GM19193 (cell line): ENCODE measurements around the gene ATXN7L1.

ENCODE experiments used
- POLR2A ChIP-seq: IDR thresholded peaks from 4 replicates; pipeline ENCODE4 v1.6.1; 2011; ENCODE audit not compliant: insufficient read depth, insufficient read length; ENCODE audit errors: extremely low read depth

Gene ATXN7L1

DNA sequence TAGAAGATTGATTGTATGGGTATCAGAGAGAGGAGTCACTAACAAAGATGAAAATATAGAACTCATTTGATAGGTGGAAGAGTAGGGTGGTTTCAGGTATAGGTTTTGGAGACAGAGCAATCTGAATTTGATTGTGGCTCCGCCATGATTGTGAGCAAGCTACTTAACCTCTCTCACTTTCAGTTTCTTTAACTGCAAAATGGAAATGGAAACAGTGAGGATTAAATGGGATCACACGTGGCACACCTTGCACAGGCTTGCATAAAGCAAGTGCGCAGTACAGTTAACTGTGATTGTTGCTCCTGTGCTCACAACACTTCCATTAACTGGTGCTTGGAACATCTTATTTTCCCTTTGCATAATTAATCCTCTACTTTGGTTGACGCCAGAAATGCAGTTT lies 54.9 kb downstream of the ATXN7L1 start:
- TF ChIP-seq POLR2A = no peak

DNA sequence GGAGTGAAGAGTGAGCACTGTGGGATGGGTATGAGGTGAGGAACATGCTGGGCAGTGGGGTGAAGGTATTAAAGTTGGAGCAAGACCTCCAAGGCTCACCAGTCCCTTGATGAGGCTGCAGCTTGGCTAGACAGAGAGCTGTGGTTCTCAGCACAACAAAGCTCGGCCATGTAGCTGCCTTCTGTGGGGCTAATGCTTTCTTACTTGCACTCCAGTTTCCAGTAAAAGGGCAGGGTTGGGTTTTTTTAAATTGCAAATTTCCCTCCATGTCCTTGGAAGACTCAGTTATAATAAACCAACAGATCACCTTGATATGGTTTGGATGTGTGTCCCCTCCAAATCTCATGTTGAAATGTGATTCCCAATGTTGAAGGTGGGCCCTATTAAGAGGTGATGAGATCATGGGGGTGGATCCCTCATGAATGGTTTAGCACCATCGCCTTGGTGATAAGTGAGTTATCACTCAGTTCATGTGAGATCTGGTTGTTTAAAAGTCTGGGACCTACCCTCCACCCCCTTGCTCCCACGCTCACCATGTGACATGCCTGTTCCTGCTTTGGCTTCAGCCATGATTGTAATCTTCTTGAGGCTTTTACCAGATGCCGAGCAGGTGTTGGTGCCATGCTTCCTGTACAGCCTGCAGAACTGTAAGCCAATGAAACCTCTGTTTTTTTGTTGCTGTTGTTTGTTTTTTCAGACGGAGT lies 55.9 kb downstream of the ATXN7L1 start:
- no peak for TF ChIP-seq POLR2A

DNA sequence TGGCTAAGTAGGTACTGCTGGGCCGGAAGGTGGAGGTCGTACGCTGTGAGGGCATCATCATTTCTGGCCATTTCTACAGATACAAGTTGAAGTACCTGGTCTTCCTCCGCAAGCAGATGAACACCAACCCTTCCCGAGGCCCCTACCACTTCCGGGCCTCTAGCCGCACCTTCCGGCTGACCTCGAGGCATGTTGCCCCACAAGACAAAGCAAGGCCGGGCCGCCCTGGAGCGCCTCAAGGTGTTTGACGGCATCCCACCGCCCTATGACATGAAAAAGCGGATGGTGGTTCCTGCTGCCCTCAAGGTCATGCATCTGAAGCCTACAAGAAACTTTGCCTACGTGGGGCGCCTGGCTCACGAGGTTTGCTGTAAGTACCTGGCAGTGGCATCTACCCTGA lies 56.8 kb downstream of the ATXN7L1 start:
- no peak for TF ChIP-seq POLR2A

DNA sequence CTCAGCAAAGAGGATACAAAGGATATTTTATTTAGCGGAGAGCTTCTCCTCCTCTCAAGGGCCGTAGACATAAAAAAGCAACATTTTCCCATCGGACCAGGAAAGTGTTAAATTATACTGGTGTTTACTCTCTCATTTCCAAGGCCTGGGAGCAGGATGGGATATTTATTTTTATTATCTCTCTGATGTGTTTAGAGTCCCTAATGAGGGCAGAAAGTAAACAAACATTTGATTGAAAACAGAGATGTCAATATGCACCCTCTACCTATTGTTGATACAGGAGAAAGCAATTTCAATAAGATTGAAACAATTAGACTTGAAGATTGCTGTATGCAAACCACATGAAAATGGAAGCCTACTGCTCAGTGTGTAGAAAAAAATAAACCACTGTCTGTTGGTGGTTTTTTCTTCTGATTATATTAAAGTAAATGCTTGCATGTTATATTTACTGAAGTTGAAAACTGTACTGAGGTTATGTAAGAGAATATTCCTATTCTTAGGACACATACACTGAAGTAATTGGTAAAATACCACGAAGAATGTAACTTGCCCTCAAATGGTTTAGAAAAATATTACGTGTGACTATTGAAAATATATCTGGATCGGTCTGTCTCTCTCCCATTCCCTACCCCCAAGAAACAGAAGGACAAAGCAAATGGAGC lies 59.3 kb downstream of the ATXN7L1 start:
- no peak for TF ChIP-seq POLR2A

DNA sequence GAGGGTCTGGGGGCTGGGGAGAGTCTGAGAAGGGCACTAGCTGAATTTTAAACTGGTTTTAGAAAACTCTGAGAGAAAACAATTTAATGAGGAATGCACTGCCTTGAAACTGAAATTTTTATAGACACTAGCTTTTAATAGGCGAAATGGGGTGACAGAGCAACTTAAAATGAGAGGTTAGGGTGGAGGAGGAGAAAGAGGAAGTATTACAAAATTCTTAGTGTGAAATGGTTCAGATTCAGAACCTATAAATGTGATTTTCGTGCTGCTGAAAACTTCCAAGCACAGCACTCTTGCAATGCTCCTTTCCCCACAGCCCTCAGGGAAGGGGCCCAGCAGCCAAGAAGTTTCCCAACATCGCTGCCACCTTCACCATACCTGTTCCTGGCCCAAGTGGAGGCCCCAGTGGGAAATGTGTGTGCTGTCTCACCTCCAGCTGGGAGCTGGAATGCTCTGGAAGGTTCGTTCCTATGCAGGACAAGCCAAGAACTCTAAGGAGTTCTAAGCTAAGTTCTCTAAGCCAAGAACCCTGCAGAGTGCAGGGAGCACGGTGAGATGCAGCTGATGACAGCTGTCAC lies 60.0 kb downstream of the ATXN7L1 start:
- no peak for TF ChIP-seq POLR2A

DNA sequence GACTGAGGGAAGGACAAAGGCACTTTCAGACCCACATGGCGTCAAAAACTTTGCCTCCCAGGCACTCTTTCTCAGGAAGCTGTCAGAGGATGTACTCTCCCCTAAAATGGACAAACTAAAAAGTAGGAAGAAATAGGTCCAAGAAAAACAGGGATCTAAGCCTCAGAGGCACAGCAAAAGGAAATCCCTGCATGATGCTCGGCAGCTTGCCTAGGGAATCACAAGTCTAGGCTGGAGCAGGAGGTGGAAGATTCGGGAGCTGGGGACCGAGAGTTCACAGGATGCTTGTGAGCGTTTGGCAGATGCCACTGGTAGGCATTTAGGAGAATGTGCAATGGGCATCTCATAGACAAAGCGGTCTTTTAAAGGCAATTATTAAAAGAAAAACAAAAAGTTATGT lies 60.8 kb downstream of the ATXN7L1 start:
- TF ChIP-seq POLR2A = no peak

DNA sequence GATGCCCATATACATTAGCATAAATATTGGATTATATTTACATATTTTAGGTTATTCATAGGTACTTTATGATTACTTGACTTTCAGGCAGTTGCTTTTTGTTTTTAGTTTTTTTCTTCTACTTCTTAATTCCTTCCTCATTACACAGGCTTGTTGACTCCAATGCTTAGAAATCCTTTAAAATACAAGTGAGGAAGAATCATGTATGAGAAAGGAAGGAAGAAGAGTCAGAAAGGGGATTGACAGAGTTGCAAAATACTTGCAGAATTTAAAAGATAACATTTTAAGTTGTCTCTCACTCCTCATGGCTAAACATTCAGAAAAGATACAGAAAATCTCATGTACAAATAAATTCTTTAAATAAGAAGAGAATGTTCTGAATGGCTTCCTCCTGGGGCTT lies 61.9 kb downstream of the ATXN7L1 start:
- TF ChIP-seq POLR2A = no peak

DNA sequence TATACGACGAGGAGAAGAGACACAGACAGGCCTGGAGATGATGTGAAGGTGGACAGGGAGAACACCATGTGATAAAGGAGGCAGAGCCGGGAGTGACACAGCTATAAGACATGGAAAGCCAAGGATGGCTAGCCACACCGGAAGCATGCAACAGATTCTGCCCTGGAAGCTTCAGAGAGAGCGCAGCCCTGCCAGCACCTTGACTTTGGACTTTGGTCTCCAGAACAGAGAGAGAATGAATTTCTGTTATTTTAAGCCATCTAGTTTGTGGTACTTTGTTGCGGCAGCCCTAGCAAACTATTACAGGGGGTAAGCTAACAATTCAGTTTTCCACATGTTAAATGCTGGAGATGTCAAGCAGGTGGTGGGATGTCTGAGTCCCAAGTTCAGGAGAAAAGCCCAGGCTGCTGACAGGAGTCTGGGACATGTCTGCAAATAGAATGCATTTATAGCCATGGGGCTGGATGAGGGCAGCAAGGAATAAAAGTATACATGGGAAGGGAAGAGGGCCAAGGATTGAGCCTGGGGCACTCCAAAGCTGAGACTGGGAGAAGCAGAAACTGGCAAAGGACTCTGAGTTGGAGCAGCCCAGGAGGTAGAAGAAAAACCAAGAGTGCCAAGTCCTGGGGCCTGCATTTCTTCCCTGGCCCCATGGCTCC lies 65.1 kb downstream of the ATXN7L1 start:
- no peak for TF ChIP-seq POLR2A

DNA sequence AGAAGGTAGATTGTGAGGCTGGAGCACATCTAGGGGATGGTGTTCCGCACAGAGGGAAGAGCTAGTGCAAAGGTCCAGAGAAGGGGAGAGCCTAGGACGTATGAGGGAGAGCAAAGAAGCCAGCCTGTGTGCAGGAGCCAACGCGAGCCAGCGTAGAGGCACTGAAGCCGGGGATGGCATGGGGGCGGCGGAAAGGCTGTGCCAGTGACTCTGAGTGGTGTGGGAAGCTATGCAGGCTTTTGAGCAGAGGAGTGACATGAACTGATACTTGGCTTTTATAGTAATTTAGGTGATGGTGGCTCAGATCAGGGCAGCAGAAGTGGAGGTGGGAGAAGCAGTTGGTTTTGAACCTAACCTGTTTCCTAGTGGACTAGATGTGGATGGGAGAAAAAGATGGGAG lies 65.8 kb downstream of the ATXN7L1 start:
- no peak for TF ChIP-seq POLR2A

DNA sequence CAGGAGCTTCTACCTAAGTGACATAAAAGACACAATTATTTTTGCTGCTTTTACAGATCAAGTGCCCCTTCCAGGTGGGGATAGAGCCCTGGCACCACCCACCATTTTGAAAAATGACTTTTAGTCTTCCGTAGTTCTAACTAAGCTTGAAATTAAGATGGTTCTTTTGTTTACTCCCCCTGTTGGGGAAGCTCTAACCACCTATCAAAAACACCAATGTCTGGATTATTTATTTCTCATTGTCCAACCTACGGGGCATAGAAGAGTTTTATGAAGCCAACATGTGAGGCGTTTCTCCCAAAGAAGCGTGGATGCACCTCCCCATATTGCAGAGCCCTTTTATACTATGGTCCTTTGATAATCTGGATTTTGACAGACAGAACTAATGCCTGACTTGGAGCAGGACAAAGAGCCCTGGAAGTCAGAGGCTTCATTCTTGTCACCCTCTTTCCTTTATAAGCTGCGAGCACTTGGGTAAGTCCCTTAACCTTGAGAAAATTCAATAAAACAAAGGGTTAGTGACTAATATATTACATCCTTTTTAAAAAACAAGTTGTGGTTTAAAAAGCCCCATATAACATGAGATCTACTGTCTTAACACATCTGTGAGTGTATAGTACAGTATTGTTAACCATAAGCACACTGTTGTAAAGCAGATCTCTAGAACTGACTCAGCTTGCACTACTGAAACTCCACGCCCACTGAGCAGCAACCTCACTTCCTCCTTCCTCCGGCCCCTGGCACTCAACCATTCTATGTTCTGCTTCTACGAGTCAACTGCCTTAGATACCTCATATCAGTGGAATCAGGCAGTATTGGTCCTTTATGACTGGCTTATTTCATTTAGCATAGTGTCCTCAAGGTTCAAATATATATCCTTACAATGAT lies 67.5 kb downstream of the ATXN7L1 start:
- TF ChIP-seq POLR2A = no peak

DNA sequence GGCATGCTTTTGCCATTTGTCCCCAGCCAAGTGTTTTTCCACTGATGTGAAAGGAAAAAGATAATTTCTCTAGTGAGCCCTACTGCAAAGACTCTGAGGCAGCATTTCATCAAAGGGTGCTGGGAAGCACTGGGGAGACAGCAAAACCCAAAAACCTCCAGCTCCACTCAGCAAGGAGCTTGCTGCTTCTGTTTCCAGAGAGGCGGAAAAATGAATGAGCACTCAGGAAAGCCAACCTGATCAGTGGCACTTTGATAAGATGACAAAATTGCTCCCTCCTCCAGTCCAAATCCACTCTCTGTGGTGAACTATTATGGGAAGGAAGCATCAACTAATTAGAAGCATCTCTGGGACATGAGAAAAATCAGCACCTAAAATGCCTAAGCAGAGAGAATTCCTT lies 68.2 kb downstream of the ATXN7L1 start:
- no peak for TF ChIP-seq POLR2A

DNA sequence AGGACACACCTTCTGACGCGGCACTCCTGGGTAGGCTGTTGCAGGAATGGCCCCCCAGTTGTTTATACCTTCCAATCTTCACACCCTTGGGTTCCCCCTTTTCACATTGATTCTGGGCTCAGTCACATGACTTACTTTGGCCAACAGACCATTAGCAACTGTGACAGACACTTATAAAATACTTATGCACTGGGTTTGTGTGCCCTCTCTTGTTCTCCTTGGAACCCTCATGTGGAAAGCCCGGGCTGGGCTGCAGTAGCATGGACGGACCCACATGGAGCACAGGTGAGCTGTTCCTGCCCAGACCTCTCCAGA lies 69.0 kb downstream of the ATXN7L1 start:
- TF ChIP-seq POLR2A = no peak

DNA sequence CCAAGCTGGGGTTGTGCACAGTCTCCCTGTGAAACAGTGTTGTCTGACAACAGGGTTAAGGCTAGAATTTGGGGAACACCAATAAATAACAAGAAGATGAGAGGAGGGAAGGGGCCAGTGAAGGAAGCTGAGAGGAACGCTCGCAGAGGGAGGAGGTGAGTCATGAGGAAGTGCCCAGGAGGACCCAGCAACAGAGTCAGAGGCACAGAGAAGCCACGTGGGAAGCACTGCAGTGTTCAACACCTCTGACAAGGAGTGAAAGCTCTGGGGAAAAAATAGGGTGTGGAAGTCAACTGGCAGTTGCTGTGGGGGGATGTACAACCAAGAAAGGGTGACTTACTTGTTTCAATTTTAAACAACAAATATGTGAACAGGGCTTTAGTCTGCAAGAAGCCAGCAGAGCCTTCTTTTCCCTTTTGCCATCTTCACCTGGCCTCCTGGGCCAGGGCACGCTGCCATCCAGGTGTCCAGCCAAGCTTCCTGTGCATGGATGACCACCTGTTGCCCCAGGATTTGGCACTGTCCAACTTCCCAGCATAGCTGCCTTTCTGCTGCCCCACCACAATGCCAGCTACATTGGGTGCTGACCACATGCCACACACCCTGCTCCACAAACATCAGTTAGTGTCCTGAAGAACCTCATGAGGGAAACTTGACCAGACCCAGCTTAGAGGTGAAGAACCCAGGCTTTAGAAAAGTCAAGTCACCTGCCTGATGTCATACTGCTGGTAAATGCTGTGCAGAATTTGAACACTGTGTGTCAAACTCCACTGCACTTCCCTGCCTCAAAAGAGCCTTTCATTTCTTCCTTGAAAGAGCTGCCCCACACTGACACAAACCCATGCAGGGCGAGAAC lies 69.6 kb downstream of the ATXN7L1 start:
- no peak for TF ChIP-seq POLR2A

DNA sequence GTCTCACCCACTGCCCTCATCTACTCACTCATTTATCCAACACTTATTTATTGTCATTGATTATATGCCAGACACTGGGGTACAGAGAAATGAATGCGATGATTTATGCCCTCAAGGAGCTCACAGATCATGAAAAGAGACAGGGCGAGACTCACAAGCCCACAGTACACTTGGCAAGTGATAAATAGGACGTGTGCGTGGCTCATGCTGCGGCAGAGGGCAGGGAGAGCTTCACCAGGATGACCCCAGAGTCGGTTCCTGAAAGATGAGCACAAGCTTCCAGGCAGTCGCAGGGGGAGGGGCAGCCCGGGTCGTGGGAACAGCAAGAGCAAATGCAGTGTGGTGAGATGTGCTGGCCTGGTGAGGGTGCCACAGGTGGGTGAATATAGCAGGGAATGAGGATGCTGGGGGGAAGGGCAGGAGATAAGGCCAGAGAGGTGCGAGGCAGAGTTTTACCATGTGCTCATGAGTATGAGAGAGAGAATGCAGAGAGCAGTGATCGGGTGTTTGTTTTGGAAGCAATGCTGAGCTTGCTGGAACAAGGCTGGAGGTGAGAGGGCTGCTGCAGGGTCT lies 70.9 kb downstream of the ATXN7L1 start:
- TF ChIP-seq POLR2A = no peak

DNA sequence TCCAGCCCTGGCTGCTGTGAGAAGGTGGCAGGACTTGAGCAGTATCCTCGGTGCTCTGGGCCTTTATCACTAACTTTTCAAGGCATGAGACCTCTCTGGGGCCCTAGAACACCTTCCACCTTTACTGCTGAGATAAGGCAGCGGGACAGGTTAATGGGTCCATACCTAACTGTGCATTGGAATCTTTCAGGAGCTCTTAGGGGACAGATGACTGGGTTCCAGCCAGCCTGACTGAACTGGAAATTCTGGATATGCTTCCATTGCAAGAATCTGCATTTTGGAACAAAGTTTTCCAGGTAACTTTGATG lies 73.0 kb downstream of the ATXN7L1 start:
- no peak for TF ChIP-seq POLR2A
